NCI-H446 (cell line): Measurements from ENCODE around the gene MRI1.
A peak's percentile ranks its signal among the peaks of the same experiment; 100 is the strongest.

Source experiments
- DNase-seq, 2 experiments: peaks; one replicate each; lab custom pipeline; 2025; lab: John Stamatoyannopoulos, UW

Gene MRI1

GRCh38 chr19:13794757-13795589 lies 30.7 kb downstream of the MRI1 start, which contains the start of gene ZSWIM4:
Gene ZSWIM4, plus strand, starts transcription at chr19:13795443. Its CDS starts 206 bp downstream, at chr19:13795649.
- DNase-seq, result peak; percentile 99

GRCh38 chr19:13795595-13796300 lies 31.4 kb downstream of the MRI1 start:
- no peak for DNase-seq

GRCh38 chr19:13796301-13797057 lies 32.2 kb downstream of the MRI1 start:
- no peak for DNase-seq

GRCh38 chr19:13797058-13797440 lies 32.7 kb downstream of the MRI1 start:
- DNase-seq, result no peak

- no peak for DNase-seq
These were observed 33.5 kb downstream of the MRI1 start for GRCh38 chr19:13797870-13798269.

- DNase-seq, result no peak
These were observed 35.3 kb downstream of the MRI1 start for GRCh38 chr19:13799669-13800068.

- no peak for DNase-seq
These were observed 38.7 kb downstream of the MRI1 start for GRCh38 chr19:13803038-13803437.

GRCh38 chr19:13804830-13805683 lies 40.7 kb downstream of the MRI1 start:
- DNase-seq, result no peak

GRCh38 chr19:13806728-13807127 lies 42.4 kb downstream of the MRI1 start:
- no peak for DNase-seq

GRCh38 chr19:13807421-13808021 lies 43.2 kb downstream of the MRI1 start:
- DNase-seq, result no peak

GRCh38 chr19:13808856-13809255 lies 44.5 kb downstream of the MRI1 start:
- no peak for DNase-seq

GRCh38 chr19:13812544-13812943 lies 48.2 kb downstream of the MRI1 start:
- DNase-seq, result no peak

- DNase-seq, result no peak
These were observed 48.8 kb downstream of the MRI1 start for GRCh38 chr19:13813147-13813546.

GRCh38 chr19:13814550-13814949 lies 50.2 kb downstream of the MRI1 start:
- DNase-seq, result no peak

GRCh38 chr19:13817018-13817614 lies 52.8 kb downstream of the MRI1 start:
- DNase-seq, result no peak

- no peak for DNase-seq
These were observed 53.5 kb downstream of the MRI1 start for GRCh38 chr19:13817615-13818371.

GRCh38 chr19:13819238-13819637 lies 54.9 kb downstream of the MRI1 start:
- no peak for DNase-seq

GRCh38 chr19:13821292-13821691 lies 57.0 kb downstream of the MRI1 start:
- no peak for DNase-seq

GRCh38 chr19:13823256-13823655 lies 58.9 kb downstream of the MRI1 start:
- peak in 1 of 2 experiments; percentile 53 for DNase-seq
